IPS-18c (cell line): ENCODE results near the gene SH3BGR.
"Not testable (repeated sequence)": the region's sequence is repeated elsewhere in the genome, so short reads cannot be mapped to it uniquely, and the experiment has no call there.

Source experiments
- H3K4me3 ChIP-seq: 2 replicates; pipeline ENCODE4 v1.7.0; 2013; ENCODE audit warnings: low read depth, mild to moderate bottlenecking, low read length, moderate library complexity; ENCODE audit not compliant: insufficient read depth
- H3K9me3 ChIP-seq: one replicate; pipeline ENCODE4 v1.6.1; 2013; ENCODE audit warnings: mild to moderate bottlenecking, low read length, moderate library complexity; ENCODE audit not compliant: control insufficient read depth, insufficient read depth

Gene SH3BGR

GRCh38 chr21:39451332-39452206 is at the start of gene SH3BGR:
TSS of gene SH3BGR (plus strand) at chr21:39451970. CDS start at chr21:39452097, 127 bp downstream.
- Histone ChIP-seq H3K9me3 (no peaks in the 10 kb centered on the region), H3K4me3 (peak within 1 kb of the TSS; percentile 10; the same call in 1 of the 2 replicates)

GRCh38 chr21:39406065-39406464 is 45.7 kb upstream of the SH3BGR start:
- Histone ChIP-seq H3K4me3 (no peak overlapping the region), H3K9me3 (no peaks in the 10 kb centered on the region)

- not testable (repeated sequence) for H3K4me3 ChIP-seq, H3K9me3 ChIP-seq
Observed at GRCh38 chr21:39419204-39419603, 32.6 kb upstream of the SH3BGR start.

GRCh38 chr21:39422527-39423241 is 29.1 kb upstream of the SH3BGR start:
- Histone ChIP-seq H3K4me3 (no peak overlapping the region), H3K9me3 (no peaks in the 10 kb centered on the region)

- H3K4me3 ChIP-seq, result no peak overlapping the region
Observed at GRCh38 chr21:39429445-39429844, 22.3 kb upstream of the SH3BGR start.

GRCh38 chr21:39430016-39430415 is 21.8 kb upstream of the SH3BGR start:
- H3K4me3 ChIP-seq, result no peak overlapping the region
- H3K9me3 ChIP-seq, result no peaks in the 10 kb centered on the region

More at GRCh38 chr21:39429445-39429844, 22.3 kb upstream of the SH3BGR start:
- no peaks in the 10 kb centered on the region for H3K9me3 ChIP-seq

- H3K4me3 ChIP-seq, result no peak overlapping the region
- H3K9me3 ChIP-seq, result no peaks in the 10 kb centered on the region
Observed at GRCh38 chr21:39430457-39430856, 21.3 kb upstream of the SH3BGR start.

- Histone ChIP-seq H3K4me3 (no peak overlapping the region), H3K9me3 (no peaks in the 10 kb centered on the region)
Observed at GRCh38 chr21:39430954-39431353, 20.8 kb upstream of the SH3BGR start.

- H3K9me3 ChIP-seq, result no peaks in the 10 kb centered on the region
- no peak overlapping the region for H3K4me3 ChIP-seq
Observed at GRCh38 chr21:39434950-39435349, 16.8 kb upstream of the SH3BGR start.

- Histone ChIP-seq H3K9me3 (no peaks in the 10 kb centered on the region), H3K4me3 (no peak overlapping the region)
Observed at GRCh38 chr21:39439232-39439631, 12.5 kb upstream of the SH3BGR start.

GRCh38 chr21:39441502-39442475 is 10.0 kb upstream of the SH3BGR start:
- no peaks in the 10 kb centered on the region for H3K9me3 ChIP-seq
- no peak overlapping the region for H3K4me3 ChIP-seq

GRCh38 chr21:39444421-39445180 is 7.2 kb upstream of the SH3BGR start:
- H3K4me3 ChIP-seq, result peak overlapping the region; percentile 84; the same call in 1 of the 2 replicates
- H3K9me3 ChIP-seq, result no peaks in the 10 kb centered on the region

GRCh38 chr21:39445321-39446269 is 6.2 kb upstream of the SH3BGR start, which contains the start of gene LCA5L:
TSS of gene LCA5L (minus strand) at chr21:39445778. CDS start at chr21:39428493, 17,285 bp downstream.
- H3K9me3 ChIP-seq, result no peaks in the 10 kb centered on the region

GRCh38 chr21:39447264-39447663 is 4.5 kb upstream of the SH3BGR start:
- no peaks in the 10 kb centered on the region for H3K9me3 ChIP-seq
- H3K4me3 ChIP-seq, result no peak overlapping the region

More at GRCh38 chr21:39445321-39446269, 6.2 kb upstream of the SH3BGR start, which contains the start of gene LCA5L:
- peak within 1 kb of the TSS; percentile 84 for H3K4me3 ChIP-seq

GRCh38 chr21:39452207-39452969 is 618 bp downstream of the SH3BGR start:
- H3K4me3 ChIP-seq, result peak overlapping the region; percentile 10; the same call in 1 of the 2 replicates

More at GRCh38 chr21:39452207-39452969, 618 bp downstream of the SH3BGR start:
- no peaks in the 10 kb centered on the region for H3K9me3 ChIP-seq
